ENCODE results near the gene ADORA1.

The ADORA1 gene

DNA sequence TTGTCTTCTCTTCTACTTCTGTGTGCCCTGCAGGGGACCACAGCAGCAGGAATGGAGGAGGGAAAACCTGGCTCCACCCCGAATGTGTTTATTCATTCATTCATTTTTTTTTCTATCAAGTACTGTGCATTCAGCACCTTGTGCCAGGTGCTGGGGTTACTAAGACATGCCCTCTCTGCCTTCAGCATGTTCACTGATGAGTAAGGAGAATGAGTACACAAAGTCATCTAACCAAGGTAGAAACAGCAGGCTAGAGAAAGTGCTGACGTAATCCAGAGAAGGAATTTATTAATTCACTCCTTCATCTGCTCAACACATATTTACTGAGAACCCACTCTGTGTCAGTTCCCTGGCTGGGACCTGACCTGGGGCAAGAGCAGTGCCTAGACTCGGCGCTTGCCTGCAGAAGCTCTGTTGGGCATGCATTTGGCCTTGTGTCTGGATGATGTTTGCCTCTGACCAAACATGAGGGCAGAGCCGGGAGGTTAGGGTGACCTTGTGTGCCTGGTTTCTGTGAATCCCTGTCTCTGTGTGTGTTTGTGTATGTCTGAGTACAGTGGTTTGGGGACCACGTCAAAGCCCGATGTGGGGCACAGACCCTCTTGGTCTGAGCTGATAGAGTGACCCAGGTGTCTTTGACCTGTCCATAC is 38.4 kb upstream of the ADORA1 start:
- DNase-seq, result no peak
- H4K20me1 ChIP-seq (ENCODE audit: insufficient read depth, low read length), result no peaks in the 10 kb centered on the region
- no peak overlapping the region for H3K4me3 ChIP-seq (ENCODE audit: low read length)
- no peak overlapping the region for H2AFZ ChIP-seq (ENCODE audit: low read length)
- no peaks in the 10 kb centered on the region for H3F3A ChIP-seq (ENCODE audit: insufficient read depth, low read length)
- no peaks in the 10 kb centered on the region for H3K9me2 ChIP-seq (replicated peaks; ENCODE audit: insufficient read depth, low read length)
- H3K4me1 ChIP-seq (ENCODE audit: low read length), result no peaks in the 10 kb centered on the region
- H3K9me3 ChIP-seq (replicated peaks; ENCODE audit: insufficient read depth, low read length), result no peaks in the 10 kb centered on the region
- H3K9ac ChIP-seq (ENCODE audit: low read length), result no peak overlapping the region
- no peak overlapping the region for H3K27ac ChIP-seq (ENCODE audit: low read length)
- H3K79me2 ChIP-seq (ENCODE audit: low read length), result no peaks in the 10 kb centered on the region
- H3K27me3 ChIP-seq (replicated peaks; ENCODE audit: insufficient read depth, low read length), result no peaks in the 10 kb centered on the region; the same call in 1 of the 2 replicates
- no peaks in the 10 kb centered on the region for H3K36me3 ChIP-seq (replicated peaks; ENCODE audit: insufficient read depth, low read length)
- H3K4me2 ChIP-seq (ENCODE audit: low read depth, low read length), result no peak overlapping the region
- TF ChIP-seq, protein P1, sequence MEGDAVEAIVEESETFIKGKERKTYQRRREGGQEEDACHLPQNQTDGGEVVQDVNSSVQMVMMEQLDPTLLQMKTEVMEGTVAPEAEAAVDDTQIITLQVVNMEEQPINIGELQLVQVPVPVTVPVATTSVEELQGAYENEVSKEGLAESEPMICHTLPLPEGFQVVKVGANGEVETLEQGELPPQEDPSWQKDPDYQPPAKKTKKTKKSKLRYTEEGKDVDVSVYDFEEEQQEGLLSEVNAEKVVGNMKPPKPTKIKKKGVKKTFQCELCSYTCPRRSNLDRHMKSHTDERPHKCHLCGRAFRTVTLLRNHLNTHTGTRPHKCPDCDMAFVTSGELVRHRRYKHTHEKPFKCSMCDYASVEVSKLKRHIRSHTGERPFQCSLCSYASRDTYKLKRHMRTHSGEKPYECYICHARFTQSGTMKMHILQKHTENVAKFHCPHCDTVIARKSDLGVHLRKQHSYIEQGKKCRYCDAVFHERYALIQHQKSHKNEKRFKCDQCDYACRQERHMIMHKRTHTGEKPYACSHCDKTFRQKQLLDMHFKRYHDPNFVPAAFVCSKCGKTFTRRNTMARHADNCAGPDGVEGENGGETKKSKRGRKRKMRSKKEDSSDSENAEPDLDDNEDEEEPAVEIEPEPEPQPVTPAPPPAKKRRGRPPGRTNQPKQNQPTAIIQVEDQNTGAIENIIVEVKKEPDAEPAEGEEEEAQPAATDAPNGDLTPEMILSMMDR (IDR thresholded peaks at IDR 0.05; ENCODE audit: low read length), result no peak
- no peak for TF ChIP-seq EZH2 (optimal IDR thresholded peaks at IDR 0.05; ENCODE audit: low read depth, low read length)
- no peak for TF ChIP-seq EZH2phosphoT487 (IDR thresholded peaks at IDR 0.05; ENCODE audit: low read length)

DNA sequence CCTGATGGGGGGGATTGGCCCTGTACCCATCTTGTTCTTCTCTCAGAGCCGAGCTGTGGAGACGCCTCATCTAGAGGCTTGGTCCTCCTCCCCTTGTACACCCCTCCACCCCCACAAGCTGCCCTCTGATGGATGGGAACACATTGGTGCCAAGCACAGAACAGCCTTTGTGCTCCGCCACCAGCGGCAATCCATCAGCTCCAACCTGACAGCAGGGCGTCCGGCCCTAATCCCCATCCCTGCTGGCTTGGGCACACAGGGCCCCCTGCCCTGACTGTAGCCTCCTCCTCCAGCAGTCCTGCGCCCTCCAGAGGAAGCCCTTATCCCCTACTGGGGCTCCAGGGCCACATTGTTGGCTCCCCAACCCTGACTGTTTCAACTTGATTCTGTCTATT is 37.9 kb upstream of the ADORA1 start:
- Histone ChIP-seq H2AFZ (ENCODE audit: low read length) (no peak overlapping the region), H3K27me3 (replicated peaks; ENCODE audit: insufficient read depth, low read length) (no peaks in the 10 kb centered on the region; the same call in 1 of the 2 replicates), H3K4me2 (ENCODE audit: low read depth, low read length) (no peak overlapping the region), H3K4me1 (ENCODE audit: low read length) (no peaks in the 10 kb centered on the region), H3K27ac (ENCODE audit: low read length) (no peak overlapping the region), H4K20me1 (ENCODE audit: insufficient read depth, low read length) (no peaks in the 10 kb centered on the region), H3K9me2 (replicated peaks; ENCODE audit: insufficient read depth, low read length) (no peaks in the 10 kb centered on the region), H3K4me3 (ENCODE audit: low read length) (no peak overlapping the region), H3K36me3 (replicated peaks; ENCODE audit: insufficient read depth, low read length) (no peaks in the 10 kb centered on the region), H3K9ac (ENCODE audit: low read length) (no peak overlapping the region), H3F3A (ENCODE audit: insufficient read depth, low read length) (no peaks in the 10 kb centered on the region), H3K9me3 (replicated peaks; ENCODE audit: insufficient read depth, low read length) (no peaks in the 10 kb centered on the region), H3K79me2 (ENCODE audit: low read length) (no peaks in the 10 kb centered on the region)
- no peak for DNase-seq
- no peak for TF ChIP-seq EZH2phosphoT487 (IDR thresholded peaks at IDR 0.05; ENCODE audit: low read length)
- TF ChIP-seq, protein P1 (IDR thresholded peaks at IDR 0.05; ENCODE audit: low read length), result no peak

DNA sequence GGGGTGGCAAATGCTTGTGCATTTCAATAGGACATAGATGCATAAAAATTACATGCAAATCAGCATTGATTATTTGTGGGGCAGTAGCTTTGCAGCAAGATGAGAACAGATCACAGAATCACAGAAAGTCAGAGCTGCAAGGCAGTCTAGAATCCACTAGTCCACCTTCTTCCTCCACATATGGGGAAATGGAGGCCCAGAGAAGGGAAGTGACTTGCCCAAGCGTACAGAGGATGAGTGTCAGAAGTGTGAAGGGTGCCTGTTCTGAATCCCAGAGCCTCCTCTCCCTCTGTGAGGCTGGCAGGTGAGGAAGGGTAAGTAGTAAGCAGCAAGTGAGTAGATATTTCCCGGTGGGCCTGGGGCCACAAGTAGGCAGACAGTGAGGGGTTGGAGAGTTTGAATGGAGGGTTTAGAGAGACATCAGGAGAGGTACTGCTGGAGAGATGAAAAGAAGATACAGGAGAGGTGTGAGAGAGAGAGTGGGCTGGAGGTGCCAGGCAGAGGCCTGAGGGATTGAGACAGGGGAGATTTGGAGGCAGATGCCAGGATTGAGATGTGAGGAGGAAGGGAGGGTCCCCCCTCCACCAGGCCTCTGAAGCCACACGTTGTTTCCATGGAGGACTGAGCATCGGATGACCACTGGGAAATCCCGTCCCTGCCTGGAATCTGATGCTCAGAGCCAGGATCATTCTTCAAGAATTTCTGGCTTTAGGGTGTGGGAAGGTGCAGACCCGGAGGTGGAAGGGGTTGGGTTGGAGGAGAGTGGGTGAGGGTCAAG is 36.9 kb upstream of the ADORA1 start:
- no peaks in the 10 kb centered on the region for H4K20me1 ChIP-seq (ENCODE audit: insufficient read depth, low read length)
- H3K4me1 ChIP-seq (ENCODE audit: low read length), result no peaks in the 10 kb centered on the region
- no peak for DNase-seq
- no peak overlapping the region for H3K27ac ChIP-seq (ENCODE audit: low read length)
- H3K4me3 ChIP-seq (ENCODE audit: low read length), result no peak overlapping the region
- no peaks in the 10 kb centered on the region; the same call in 1 of the 2 replicates for H3K27me3 ChIP-seq (replicated peaks; ENCODE audit: insufficient read depth, low read length)
- no peak overlapping the region for H3K4me2 ChIP-seq (ENCODE audit: low read depth, low read length)
- no peaks in the 10 kb centered on the region for H3F3A ChIP-seq (ENCODE audit: insufficient read depth, low read length)
- TF ChIP-seq, protein P1 (IDR thresholded peaks at IDR 0.05; ENCODE audit: low read length), result no peak
- TF ChIP-seq EZH2phosphoT487 (IDR thresholded peaks at IDR 0.05; ENCODE audit: low read length) (no peak), EZH2 (optimal IDR thresholded peaks at IDR 0.05; ENCODE audit: low read depth, low read length) (no peak)
- no peaks in the 10 kb centered on the region for H3K9me2 ChIP-seq (replicated peaks; ENCODE audit: insufficient read depth, low read length)
- no peak overlapping the region for H2AFZ ChIP-seq (ENCODE audit: low read length)
- H3K36me3 ChIP-seq (replicated peaks; ENCODE audit: insufficient read depth, low read length), result no peaks in the 10 kb centered on the region
- no peaks in the 10 kb centered on the region for H3K79me2 ChIP-seq (ENCODE audit: low read length)
- H3K9me3 ChIP-seq (replicated peaks; ENCODE audit: insufficient read depth, low read length), result no peaks in the 10 kb centered on the region
- H3K9ac ChIP-seq (ENCODE audit: low read length), result no peak overlapping the region

Measured in MM.1S (cell line).